GM18526 (cell line): ENCODE results near the gene CDK11A.
A peak's percentile ranks its signal among the peaks of the same experiment; 100 is the strongest.
"Not testable (repeated sequence)": the region's sequence is repeated elsewhere in the genome, so short reads cannot be mapped to it uniquely, and the experiment has no call there.

Experiments used
- POLR2A ChIP-seq: IDR thresholded peaks from 3 replicates; pipeline ENCODE4 v1.6.1; 2011; ENCODE audit not compliant: insufficient read length; ENCODE audit errors: extremely low read depth

Gene CDK11A

GRCh38 chr1:1692714-1693647 lies 31.2 kb downstream of the CDK11A start, which contains the start of gene SLC35E2B:
TSS of gene SLC35E2B (minus strand) at chr1:1692795. CDS start at chr1:1676699, 16,096 bp downstream.
- not testable (repeated sequence) for TF ChIP-seq POLR2A

GRCh38 chr1:1692324-1692713 lies 31.8 kb downstream of the CDK11A start:
- peak; percentile 38 for TF ChIP-seq POLR2A

GRCh38 chr1:1687846-1688245 lies 36.3 kb downstream of the CDK11A start:
- TF ChIP-seq POLR2A = no peak

GRCh38 chr1:1684031-1684681 lies 40.0 kb downstream of the CDK11A start:
- TF ChIP-seq POLR2A = no peak

GRCh38 chr1:1683104-1683905 lies 40.9 kb downstream of the CDK11A start:
- TF ChIP-seq POLR2A = no peak

- TF ChIP-seq POLR2A = no peak
Measured at GRCh38 chr1:1680912-1681273, 43.3 kb downstream of the CDK11A start.

- no peak for TF ChIP-seq POLR2A
Measured at GRCh38 chr1:1680031-1680911, 43.9 kb downstream of the CDK11A start.

GRCh38 chr1:1678581-1679380 lies 45.4 kb downstream of the CDK11A start:
- TF ChIP-seq POLR2A = no peak

GRCh38 chr1:1677718-1678580 lies 46.2 kb downstream of the CDK11A start:
- peak; percentile 60 for TF ChIP-seq POLR2A

GRCh38 chr1:1672181-1672965 lies 51.8 kb downstream of the CDK11A start:
- no peak for TF ChIP-seq POLR2A

- TF ChIP-seq POLR2A = no peak
Measured at GRCh38 chr1:1671365-1672119, 52.6 kb downstream of the CDK11A start.
